GM10266 (cell line): ENCODE data around the gene SUGCT.

Source experiments
- DNase-seq: peaks from one replicate; pipeline ENCODE4 v3.0.0; 2012; ENCODE audit errors: extremely low spot score
- CTCF ChIP-seq: IDR thresholded peaks from 2 replicates; pipeline ENCODE4 v1.5.1; 2012; ENCODE audit warnings: mild to moderate bottlenecking, low read depth; ENCODE audit not compliant: control insufficient read depth, insufficient read depth; ENCODE audit errors: missing control alignments

SUGCT gene

GRCh38 chr7:40350100-40350499, 215.3 kb downstream of the SUGCT start:
- TF ChIP-seq CTCF: no peak
- DNase-seq: no peak

GRCh38 chr7:40354711-40355110, 219.9 kb downstream of the SUGCT start:
- no peak for DNase-seq
- no peak for TF ChIP-seq CTCF

GRCh38 chr7:40356312-40356711, 221.5 kb downstream of the SUGCT start:
- TF ChIP-seq CTCF: no peak
- DNase-seq: no peak

- DNase-seq: no peak
- no peak for TF ChIP-seq CTCF
These were observed 222.3 kb downstream of the SUGCT start for GRCh38 chr7:40356871-40357709.

- DNase-seq: no peak
- no peak for TF ChIP-seq CTCF
These were observed 235.0 kb downstream of the SUGCT start for GRCh38 chr7:40369641-40370277.

- TF ChIP-seq CTCF: no peak
- no peak for DNase-seq
These were observed 237.1 kb downstream of the SUGCT start for GRCh38 chr7:40371806-40372440.
